ENCODE measurements around the gene GDI1.

GDI1 gene

DNA sequence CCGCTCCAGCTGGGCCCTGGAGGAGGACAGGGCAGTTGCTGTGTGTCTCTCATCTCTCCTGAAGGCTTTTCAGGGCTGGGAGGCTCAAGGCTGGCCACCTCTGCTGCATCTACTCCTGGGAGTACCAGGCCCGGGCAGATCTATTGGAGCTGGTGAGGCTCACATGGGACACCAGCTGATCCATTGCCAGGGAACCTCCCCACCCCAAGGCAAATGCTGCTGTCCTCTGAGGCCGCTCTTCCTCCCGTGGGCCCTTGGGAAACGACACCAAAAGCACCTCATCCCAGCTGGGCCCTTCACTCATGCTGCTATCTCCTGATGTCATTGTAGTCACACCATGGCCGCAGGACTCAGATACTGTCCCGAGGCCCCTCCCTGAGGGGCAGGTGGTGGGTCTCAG, 45.8 kb downstream of the GDI1 start:
- no peak for TF ChIP-seq CTCF (IDR thresholded peaks at IDR 0.05; ENCODE audit: low read depth, low read length, missing control alignments)
- no peak overlapping the region for H3K4me3 ChIP-seq (ENCODE audit: low read depth, low read length)
- no peak for DNase-seq (ENCODE audit: low read depth)

GRCh38 chrX:154483325-154483724, 46.4 kb downstream of the GDI1 start:
- DNase-seq (ENCODE audit: low read depth), result no peak
- no peak for TF ChIP-seq CTCF (IDR thresholded peaks at IDR 0.05; ENCODE audit: low read depth, low read length, missing control alignments)
- H3K4me3 ChIP-seq (ENCODE audit: low read depth, low read length), result no peak overlapping the region

- DNase-seq (ENCODE audit: low read depth), result no peak
- no peak for TF ChIP-seq CTCF (IDR thresholded peaks at IDR 0.05; ENCODE audit: low read depth, low read length, missing control alignments)
These were observed 47.5 kb downstream of the GDI1 start for GRCh38 chrX:154484255-154485149.

DNA sequence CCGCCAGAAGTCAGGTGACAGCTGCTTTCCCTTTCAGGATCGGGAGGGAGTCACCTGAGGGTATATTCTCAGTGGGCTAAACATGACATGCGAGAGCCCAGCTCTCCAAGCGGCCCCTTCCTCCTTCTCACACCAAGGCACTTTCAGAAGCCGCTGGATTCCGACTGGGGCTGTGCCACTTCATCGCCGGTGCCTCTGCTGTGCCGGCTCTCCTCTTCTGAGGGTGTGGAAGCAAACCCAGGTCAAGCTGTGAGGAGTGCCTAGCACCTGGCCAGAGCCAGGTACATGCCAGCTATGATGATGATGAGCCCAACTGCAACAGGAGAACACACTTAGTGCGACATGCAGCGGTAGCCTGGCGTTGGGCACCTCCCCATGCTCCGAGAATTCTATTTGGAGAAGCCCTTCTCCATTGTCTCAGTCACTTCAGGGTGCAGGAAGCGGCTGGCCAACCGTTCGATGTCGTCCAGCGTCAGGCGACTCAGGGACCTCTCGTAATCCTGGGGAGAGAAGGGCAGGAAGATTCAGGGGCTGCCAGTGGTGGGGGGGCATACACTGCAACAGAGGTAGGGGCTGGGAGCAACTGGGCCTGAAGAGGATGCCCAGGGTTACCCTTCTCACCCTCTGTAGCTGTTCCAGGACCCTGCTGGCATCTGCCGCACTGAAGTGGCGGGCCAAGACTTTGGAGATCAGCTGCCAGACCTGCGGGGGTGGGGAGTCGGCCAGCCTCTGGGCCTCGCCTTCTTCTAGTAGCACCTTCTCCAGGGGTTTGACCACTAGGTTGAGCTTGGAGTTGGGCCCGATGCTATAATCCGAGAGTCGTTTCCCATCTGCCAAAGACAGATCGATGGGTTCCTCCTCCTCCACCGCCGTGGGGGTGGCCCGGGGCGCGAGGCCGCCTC, 48.4 kb downstream of the GDI1 start:
- TF ChIP-seq CTCF (IDR thresholded peaks at IDR 0.05; ENCODE audit: low read depth, low read length, missing control alignments), result no peak
- peak overlapping the region; percentile 81 for H3K4me3 ChIP-seq (ENCODE audit: low read depth, low read length)
- DNase-seq (ENCODE audit: low read depth), result no peak

More at GRCh38 chrX:154484255-154485149, 47.5 kb downstream of the GDI1 start:
- H3K4me3 ChIP-seq (ENCODE audit: low read depth, low read length), result no peak overlapping the region; the same call in 1 of the 2 replicates

DNA sequence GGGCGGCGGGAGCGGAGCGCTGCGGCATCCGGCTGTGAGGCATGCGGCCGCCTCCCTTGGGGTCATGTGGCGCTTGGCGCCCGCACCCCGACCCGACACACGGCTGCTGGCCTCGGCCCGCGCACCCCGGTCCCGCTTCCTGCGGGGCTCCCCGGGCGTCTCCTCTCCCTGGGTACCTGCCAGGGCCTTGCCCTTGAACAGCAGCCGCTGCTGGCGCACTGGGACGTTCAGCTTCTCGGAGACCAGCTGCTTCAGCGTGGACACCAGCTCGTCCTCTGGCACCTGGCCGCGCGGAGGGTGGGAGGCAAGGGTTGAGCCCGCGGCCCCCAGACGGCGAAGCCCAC, 49.1 kb downstream of the GDI1 start:
- peak overlapping the region; percentile 81 for H3K4me3 ChIP-seq (ENCODE audit: low read depth, low read length)
- DNase-seq (ENCODE audit: low read depth), result no peak
- no peak for TF ChIP-seq CTCF (IDR thresholded peaks at IDR 0.05; ENCODE audit: low read depth, low read length, missing control alignments)

DNA sequence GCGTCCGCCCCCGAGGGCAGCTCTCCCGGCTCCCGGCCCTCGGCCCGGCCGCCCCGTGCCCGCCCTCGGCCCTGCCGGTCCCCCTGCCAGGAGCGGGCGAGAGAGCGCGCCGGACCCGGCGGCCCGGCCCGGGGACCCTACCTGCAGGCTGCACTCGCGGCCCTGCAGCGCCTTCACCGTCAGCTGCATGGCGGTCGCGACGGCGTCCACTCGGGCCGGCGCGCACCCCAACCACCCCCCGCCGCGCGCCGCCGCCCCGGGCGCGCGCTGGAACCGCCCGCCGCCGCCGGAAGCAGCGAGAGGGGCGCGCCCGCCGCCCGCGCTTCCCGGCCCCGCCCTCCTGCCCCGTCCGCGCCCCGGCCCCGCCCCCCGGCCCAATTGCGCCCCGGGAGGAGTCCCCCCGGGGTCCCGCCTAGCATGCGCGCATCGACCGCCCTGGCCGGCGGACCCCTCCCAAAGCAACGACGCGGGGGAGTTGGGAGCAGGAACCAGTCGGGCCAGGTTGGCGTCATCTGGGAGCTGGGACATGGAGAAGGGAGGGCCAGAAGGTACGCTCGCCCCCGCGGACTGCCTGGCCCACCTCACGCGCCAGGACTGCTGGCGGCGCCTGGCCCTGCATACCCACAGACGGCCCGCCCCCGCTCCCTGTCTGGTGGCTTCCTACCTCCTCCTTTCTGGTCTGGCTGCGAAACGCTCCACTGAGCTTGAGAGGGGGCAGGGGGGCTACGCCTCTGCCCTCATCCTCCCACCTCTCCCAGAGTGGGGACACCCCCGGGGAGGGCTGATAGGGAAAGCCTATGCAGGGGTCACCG, 49.6 kb downstream of the GDI1 start, which contains the start of gene UBL4A:
Gene UBL4A, minus strand, starts transcription at position 220 of the 812 bp plus-strand sequence. Its CDS starts 31 bp downstream, at position 189.
- DNase-seq (ENCODE audit: low read depth), result no peak
- peak within 1 kb of the TSS; percentile 81 for H3K4me3 ChIP-seq (ENCODE audit: low read depth, low read length)
- TF ChIP-seq CTCF (IDR thresholded peaks at IDR 0.05; ENCODE audit: low read depth, low read length, missing control alignments), result no peak

Data from GM12864 (cell line).